Naive thymus-derived CD4-positive, alpha-beta T cell (primary cell): ENCODE data around the gene ENKD1. TPM values are rescaled to one million over a fixed set of nuclear protein-coding genes. Genes with fewer than 3 reads are reported as not detected.

Experiments used
- ATAC-seq: fragments of 150-1000 bp; cut with Tn5 transposase; 2 replicates; pipeline ENCODE4 v1.10.0; 2021; ENCODE audit warnings: mild to moderate bottlenecking, moderate library complexity
- CTCF ChIA-PET: fragments of 350-600 bp; sonication (Branson Sonifier 250); formaldehyde crosslinking; loops from one replicate; lab custom pipeline; 2021; ENCODE audit warnings: antibody characterized with exemption; lab: Charles Lee
- POLR2A ChIA-PET: fragments of 350-600 bp; sonication (Branson Sonifier 250); formaldehyde crosslinking; loops from one replicate; lab custom pipeline; 2021; ENCODE audit warnings: antibody characterized with exemption, inconsistent platforms; lab: Charles Lee
- DNase-seq, 9 donors: peaks; one replicate each; pipeline versions ENCODE4 v3.0.0 to v3.0.0-alpha.2; 2020 to 2022; ENCODE audit warnings: mixed read lengths in 1 of 9
- H3K27ac ChIP-seq: one replicate; pipeline ENCODE4 v1.7.0; 2013; ENCODE audit warnings: mild to moderate bottlenecking, low read depth, low read length, moderate library complexity
- H3K27me3 ChIP-seq, 2 donors: one replicate each; pipeline ENCODE4 v1.7.0; 2013; ENCODE audit warnings: low read length in 2 of 2, mild to moderate bottlenecking in 2 of 2, moderate library complexity in 2 of 2; ENCODE audit not compliant: control insufficient read depth in 2 of 2, insufficient read depth in 2 of 2
- H3K36me3 ChIP-seq, 3 experiments: 1 replicate in 2 of 3; 2 replicates in 1 of 3; pipeline ENCODE4 v1.7.0; 2013; ENCODE audit warnings: low read length in 3 of 3, mild to moderate bottlenecking in 3 of 3, moderate library complexity in 1 of 3; ENCODE audit not compliant: insufficient read depth in 3 of 3, control insufficient read depth in 2 of 3
- H3K4me1 ChIP-seq, 2 donors: one replicate each; pipeline ENCODE4 v1.7.0; 2013; ENCODE audit warnings: low read length in 2 of 2, mild to moderate bottlenecking in 2 of 2, moderate library complexity in 1 of 2; ENCODE audit not compliant: control insufficient read depth in 2 of 2, insufficient read depth in 2 of 2
- H3K4me3 ChIP-seq: 2 replicates; pipeline ENCODE4 v1.7.0; 2013; ENCODE audit warnings: mild to moderate bottlenecking, low read length
- H3K9me3 ChIP-seq, 3 experiments: 1 replicate in 2 of 3; 2 replicates in 1 of 3; pipeline ENCODE4 v1.7.0; 2013; ENCODE audit warnings: low read length in 3 of 3; ENCODE audit not compliant: control insufficient read depth in 2 of 3
- H3K27ac Mint-ChIP-seq, 9 donors: one replicate each; pipeline ENCODE4 v1.8.0; 2020 to 2022; ENCODE audit warnings: mixed read lengths in 9 of 9, mild to moderate bottlenecking in 8 of 9, moderate library complexity in 5 of 9, inconsistent platforms in 2 of 9
- H3K27me3 Mint-ChIP-seq, 5 donors: one replicate each; pipeline ENCODE4 v1.8.0; 2021 to 2022; ENCODE audit warnings: mixed read lengths in 5 of 5, mild to moderate bottlenecking in 1 of 5
- H3K36me3 Mint-ChIP-seq, 5 donors: one replicate each; pipeline ENCODE4 v1.8.0; 2020 to 2022; ENCODE audit warnings: mixed read lengths in 5 of 5, mild to moderate bottlenecking in 3 of 5, inconsistent platforms in 1 of 5
- H3K4me1 Mint-ChIP-seq, 7 donors: one replicate each; pipeline ENCODE4 v1.8.0; 2020 to 2022; ENCODE audit warnings: mixed read lengths in 7 of 7, mild to moderate bottlenecking in 3 of 7, inconsistent platforms in 1 of 7
- H3K4me3 Mint-ChIP-seq, 10 donors: one replicate each; pipeline ENCODE4 v1.8.0; 2020 to 2022; ENCODE audit warnings: mild to moderate bottlenecking in 10 of 10, mixed read lengths in 10 of 10, moderate library complexity in 6 of 10, inconsistent platforms in 2 of 10
- H3K9me3 Mint-ChIP-seq, 11 donors: one replicate each; pipeline ENCODE4 v1.8.0; 2020 to 2022; ENCODE audit warnings: mixed read lengths in 11 of 11, mild to moderate bottlenecking in 4 of 11, inconsistent platforms in 1 of 11, moderate library complexity in 1 of 11
- intact Hi-C, 2 donors: fragments of 100-400 bp; cut with micrococcal nuclease; formaldehyde crosslinking; loops; one replicate each; pipeline ENCODE4 v1.15.1; 2023
- polyA plus RNA-seq, 2 donors: library from polyadenylated mRNA; unstranded; fragments of 300-500 nt; fragmentation: Illumina TruSeq; gene quantifications; one replicate each; pipeline ENCODE4 v1.2.3, GENCODE V29; 2021
- total RNA-seq, 6 experiments: library from RNA in 5 of 6; stranded (reverse) in 5 of 6; gene quantifications; 1 replicate in 5 of 6; 2 replicates in 1 of 6; pipeline ENCODE4 v1.2.3 and lab custom pipeline; 2021 to 2026

Gene ENKD1
- total and polyA plus RNA-seq, 7 experiments from 2014 or later: 1.1 to 8.3 (median 5.8) TPM

DNA sequence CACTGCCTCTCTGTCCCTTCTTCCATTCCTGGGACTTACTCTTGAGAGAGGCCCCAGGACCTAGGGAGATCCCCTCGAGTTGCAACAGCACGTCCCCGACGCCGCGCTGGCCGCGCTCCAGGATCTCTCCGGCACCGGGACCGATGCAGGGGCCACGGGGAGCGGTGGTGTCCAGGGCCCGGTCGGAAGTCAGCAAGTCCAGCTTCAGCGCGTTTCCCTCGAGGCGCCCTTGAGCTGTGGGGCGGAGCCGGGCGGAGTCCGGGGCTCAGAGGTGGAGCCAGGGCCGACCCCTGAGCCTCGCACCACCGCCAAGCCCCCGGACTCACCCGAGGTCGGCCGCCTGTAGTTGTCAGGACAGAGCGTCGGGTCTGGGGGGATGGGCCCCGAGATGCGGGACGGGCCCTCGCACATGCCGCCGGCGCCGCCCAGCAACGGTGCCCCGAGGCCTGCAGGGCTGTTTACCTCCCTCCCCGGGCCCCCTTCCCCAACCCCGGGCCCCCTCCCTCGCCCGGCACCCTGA, 458 bp downstream of the ENKD1 start:
- CTCF ChIA-PET: interaction anchor here (1.0 to 9.1 kb wide), 7 partner anchors 21 to 149 kb away, joined by 3 to 85 read pairs (median 7); partner anchors contain the start of genes CARMIL2 and RIPOR1
- ATAC-seq: peak; percentile 0
- H3K27ac ChIP-seq: peak overlapping the region; percentile 73

DNA sequence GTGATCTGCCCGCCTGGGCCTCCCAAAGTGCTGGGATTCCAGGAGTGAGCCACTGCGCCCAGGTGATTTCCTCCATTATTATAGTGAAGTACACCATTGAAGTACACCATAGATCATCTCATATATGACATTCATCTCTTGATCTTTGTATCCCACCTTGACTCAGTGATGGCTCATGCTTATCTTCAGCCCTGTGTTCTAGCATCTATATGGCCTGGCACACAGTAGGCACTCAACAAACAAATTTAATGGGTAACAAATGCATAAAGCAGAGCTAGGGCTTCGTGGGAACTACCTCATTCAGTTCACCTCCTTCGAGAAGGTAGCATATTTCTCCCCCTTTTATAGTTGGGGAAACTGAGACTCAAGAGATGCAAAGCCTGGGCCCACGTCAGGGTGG, 952 bp downstream of the ENKD1 start:
- peaks cover 8 to 38% (median 20%) of the 10 kb centered on the region in 7 donors for H3K4me1 Mint-ChIP-seq
- Histone ChIP-seq H3K4me3 (no peak overlapping the region), H3K27me3 (no peaks in the 10 kb centered on the region), H3K4me1 (peaks cover 14 to 21% of the 10 kb centered on the region in 2 donors), H3K9me3 (no peaks in the 10 kb centered on the region), H3K27ac (no peak overlapping the region), H3K36me3 (no peaks in the 10 kb centered on the region)
- H3K27me3 Mint-ChIP-seq: no peaks in the 10 kb centered on the region
- CTCF ChIA-PET: interaction anchor here (1.2 to 3.1 kb wide), 3 partner anchors 19 to 145 kb away, joined by 5 to 17 read pairs (median 5); no protein-coding TSS in a partner anchor
- ATAC-seq: no peak
- peaks cover 0 to 4% (median 0%) of the 10 kb centered on the region in 11 donors for H3K9me3 Mint-ChIP-seq
- H3K27ac Mint-ChIP-seq: peak overlapping the region in 5 of 9 donors; percentile 21 to 72 (median 25)
- peak overlapping the region; percentile 47 to 91 (median 62) for H3K4me3 Mint-ChIP-seq
- POLR2A ChIA-PET: interaction anchor here (0.5 to 3.1 kb wide), 9 partner anchors 21 to 631 kb away, joined by 3 to 23 read pairs (median 4); partner anchors contain the start of genes CARMIL2, CTCF and PSMB10
- H3K36me3 Mint-ChIP-seq: no peaks in the 10 kb centered on the region
- DNase-seq: no peak
- intact Hi-C loops: loop anchor here (10.0 kb wide), 4 partner anchors 169 to 569 kb away; partner anchors contain the start of genes ESRP2 (in 1 of the 2) and PSKH1 (in 1 of the 2)

More for the DNA sequence above, 458 bp downstream of the ENKD1 start:
- DNase-seq: peak in 1 of 9 donors; percentile 29
- Mint-ChIP-seq H3K27ac (peak overlapping the region in 3 of 9 donors; percentile 21 to 42 (median 25)), H3K27me3 (no peaks in the 10 kb centered on the region), H3K36me3 (no peaks in the 10 kb centered on the region), H3K4me1 (peaks cover 8 to 35% (median 19%) of the 10 kb centered on the region in 7 donors), H3K4me3 (peak overlapping the region; percentile 45 to 91 (median 66)), H3K9me3 (peaks cover 0 to 3% (median 0%) of the 10 kb centered on the region in 11 donors)
- POLR2A ChIA-PET: interaction anchor here (0.6 to 3.1 kb wide), 13 partner anchors 21 to 631 kb away, joined by 3 to 41 read pairs (median 6); partner anchors contain the start of genes ATP6V0D1, CARMIL2, CTCF and PSMB10
- intact Hi-C loops: loop anchor here (1.0 to 10.0 kb wide), 9 partner anchors 21 to 569 kb away; partner anchors contain the start of genes ATP6V0D1 (in 1 of the 2), CARMIL2 (in 1 of the 2), CTCF (in 1 of the 2) and ESRP2 (in 1 of the 2)
- Histone ChIP-seq H3K4me3 (peak overlapping the region; percentile 56), H3K36me3 (no peaks in the 10 kb centered on the region), H3K9me3 (no peaks in the 10 kb centered on the region), H3K27me3 (no peaks in the 10 kb centered on the region), H3K4me1 (peaks cover 14 to 20% of the 10 kb centered on the region in 2 donors)

DNA sequence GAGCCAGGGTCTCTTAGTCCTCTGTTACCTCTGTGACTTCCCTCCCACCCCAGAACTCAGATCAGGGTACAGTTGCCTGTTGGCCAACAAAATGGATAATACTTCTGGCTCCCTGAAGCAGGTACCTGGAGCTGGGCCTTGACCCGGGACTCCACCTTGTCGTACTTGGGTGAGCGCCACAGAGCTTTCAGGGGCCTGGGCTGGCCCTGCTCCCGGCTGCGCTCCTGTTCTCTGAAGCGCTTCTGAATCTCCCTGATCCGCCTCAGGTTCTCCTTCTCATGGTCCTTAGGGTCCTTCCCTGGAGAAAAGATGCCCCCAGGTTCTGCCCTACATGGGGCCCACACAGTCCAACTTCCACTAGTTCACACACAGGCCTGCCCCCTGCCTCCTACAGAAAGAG, 1.7 kb downstream of the ENKD1 start:
- Mint-ChIP-seq H3K4me3 (peak overlapping the region in 8 of 10 donors; percentile 13 to 91 (median 38)), H3K27ac (peak overlapping the region in 4 of 9 donors; percentile 36 to 79 (median 74)), H3K9me3 (peaks cover 0 to 4% (median 0%) of the 10 kb centered on the region in 11 donors), H3K27me3 (no peaks in the 10 kb centered on the region), H3K4me1 (peaks cover 8 to 39% (median 20%) of the 10 kb centered on the region in 7 donors), H3K36me3 (no peaks in the 10 kb centered on the region)
- ChIA-PET CTCF (interaction anchor here (1.2 to 3.1 kb wide), 3 partner anchors 18 to 144 kb away, joined by 5 to 17 read pairs (median 5); no protein-coding TSS in a partner anchor), POLR2A (interaction anchor here (0.6 to 1.6 kb wide), 4 partner anchors 20 to 143 kb away, joined by 3 to 6 read pairs (median 3); partner anchors contain the start of gene CARMIL2)
- Histone ChIP-seq H3K4me3 (no peak overlapping the region), H3K36me3 (peaks cover 0 to 4% (median 0%) of the 10 kb centered on the region in 3 experiments), H3K9me3 (no peaks in the 10 kb centered on the region), H3K27ac (no peak overlapping the region), H3K27me3 (no peaks in the 10 kb centered on the region), H3K4me1 (peaks cover 14 to 21% of the 10 kb centered on the region in 2 donors)
- DNase-seq (no peak), ATAC-seq (no peak)
- intact Hi-C loops: loop anchor here (10.0 kb wide), 4 partner anchors 170 to 570 kb away; partner anchors contain the start of genes ESRP2 (in 1 of the 2) and PSKH1 (in 1 of the 2)

DNA sequence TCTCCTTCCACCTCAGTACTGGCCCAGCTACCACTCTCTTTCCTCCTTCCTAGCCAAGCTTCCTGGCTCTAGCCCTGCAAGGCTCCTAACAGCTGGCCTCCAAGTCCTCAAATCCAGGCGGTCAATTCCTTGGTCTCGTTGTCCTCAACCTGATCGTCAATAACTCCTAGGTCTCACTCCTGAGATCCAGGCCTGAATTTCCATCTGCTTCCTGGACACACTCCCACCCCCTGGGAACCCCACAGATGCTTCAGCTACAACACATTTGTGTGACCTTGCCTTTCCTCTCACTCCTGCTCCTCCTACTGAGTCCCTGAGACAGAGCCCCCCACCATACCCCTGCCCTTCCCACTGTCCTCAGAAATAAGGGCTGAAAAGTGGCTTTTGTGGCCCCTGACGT, 2.3 kb downstream of the ENKD1 start:
- Histone ChIP-seq H3K4me1 (peaks cover 16 to 22% of the 10 kb centered on the region in 2 donors), H3K27ac (no peak overlapping the region), H3K4me3 (no peak overlapping the region), H3K27me3 (no peaks in the 10 kb centered on the region), H3K9me3 (no peaks in the 10 kb centered on the region), H3K36me3 (peaks cover 0 to 7% (median 0%) of the 10 kb centered on the region in 3 experiments)
- no peaks in the 10 kb centered on the region for H3K36me3 Mint-ChIP-seq
- no peak for ATAC-seq
- peaks cover 12 to 39% (median 20%) of the 10 kb centered on the region in 7 donors for H3K4me1 Mint-ChIP-seq
- POLR2A ChIA-PET: interaction anchor here (0.5 to 1.5 kb wide), 6 partner anchors 10 to 127 kb away, joined by 3 to 5 read pairs (median 3); partner anchors contain the start of gene CTCF
- H3K27ac Mint-ChIP-seq: peak overlapping the region in 7 of 9 donors; percentile 29 to 79 (median 72)
- no peak for DNase-seq
- H3K27me3 Mint-ChIP-seq: no peaks in the 10 kb centered on the region
- CTCF ChIA-PET: interaction anchor here (1.5 to 3.1 kb wide), 2 partner anchors 18 to 143 kb away, joined by 5 to 17 read pairs; no protein-coding TSS in a partner anchor
- intact Hi-C loops: loop anchor here (10.0 kb wide), 4 partner anchors 171 to 571 kb away; partner anchors contain the start of genes ESRP2 (in 1 of the 2) and PSKH1 (in 1 of the 2)
- peak overlapping the region in 3 of 10 donors; percentile 3 to 13 (median 11) for H3K4me3 Mint-ChIP-seq
- H3K9me3 Mint-ChIP-seq: peaks cover 0 to 4% (median 0%) of the 10 kb centered on the region in 11 donors

DNA sequence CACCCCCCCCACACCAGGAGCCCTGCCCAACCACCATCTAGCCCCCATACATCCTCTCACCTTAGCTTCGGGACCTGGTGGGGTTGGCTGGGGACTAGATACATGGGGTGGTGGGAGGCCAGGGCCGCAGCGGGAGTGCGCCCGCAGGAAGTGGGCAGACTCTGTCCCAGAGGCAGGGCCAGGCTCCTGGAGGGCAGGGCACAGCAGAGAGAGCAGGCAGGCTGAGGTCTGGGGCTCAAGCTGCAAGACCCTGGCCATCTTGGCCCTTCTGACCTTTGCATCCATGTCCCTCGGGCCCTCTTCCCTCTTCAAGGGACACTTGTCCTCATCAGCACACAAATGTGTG, 2.7 kb downstream of the ENKD1 start:
- ATAC-seq (no peak), DNase-seq (no peak)
- peaks cover 16 to 43% (median 25%) of the 10 kb centered on the region in 7 donors for H3K4me1 Mint-ChIP-seq
- no peaks in the 10 kb centered on the region for H3K27me3 Mint-ChIP-seq
- H3K27me3 ChIP-seq: no peaks in the 10 kb centered on the region
- H3K9me3 Mint-ChIP-seq: peaks cover 0 to 4% (median 0%) of the 10 kb centered on the region in 11 donors
- H3K36me3 ChIP-seq: peaks cover 0 to 7% (median 0%) of the 10 kb centered on the region in 3 experiments
- no peak overlapping the region for H3K27ac ChIP-seq
- H3K27ac Mint-ChIP-seq: peak overlapping the region in 5 of 9 donors; percentile 29 to 79 (median 76)
- no peaks in the 10 kb centered on the region for H3K9me3 ChIP-seq
- H3K36me3 Mint-ChIP-seq: peaks cover 0 to 4% (median 0%) of the 10 kb centered on the region in 5 donors
- POLR2A ChIA-PET: interaction anchor here (0.5 to 2.0 kb wide), 8 partner anchors 10 to 126 kb away, joined by 3 to 6 read pairs (median 4); partner anchors contain the start of genes CARMIL2 and CTCF
- peaks cover 20 to 26% of the 10 kb centered on the region in 2 donors for H3K4me1 ChIP-seq
- H3K4me3 Mint-ChIP-seq: no peak overlapping the region
- no peak overlapping the region for H3K4me3 ChIP-seq
- intact Hi-C loops: loop anchor here (10.0 kb wide), 4 partner anchors 171 to 571 kb away; partner anchors contain the start of genes ESRP2 (in 1 of the 2) and PSKH1 (in 1 of the 2)
- CTCF ChIA-PET: interaction anchor here (0.6 to 3.1 kb wide), 2 partner anchors 143 to 423 kb away, joined by 3 to 17 read pairs; no protein-coding TSS in a partner anchor
